Activated T-cell treated with anti-CD3 and anti-CD28 coated beads, Interleukin-2, amount 50 U/mL, for 4 hours (primary cell): ENCODE data around the gene TK2. TPM values are rescaled to one million over a fixed set of nuclear protein-coding genes. Genes with fewer than 3 reads are reported as not detected.
"Not testable (repeated sequence)": the region's sequence is repeated elsewhere in the genome, so short reads cannot be mapped to it uniquely, and the experiment has no call there.

Experiments
- ATAC-seq, 2 donors: fragments of 200-7000 bp; cut with Tn5 transposase; one replicate each; pipeline ENCODE4 v1.10.0; 2021
- DNase-seq: peaks from one replicate; pipeline ENCODE4 v3.0.0-alpha.2; 2020
- H3K27me3 Mint-ChIP-seq: one replicate; pipeline ENCODE4 v1.8.0; 2021; ENCODE audit warnings: low read depth, mixed read lengths
- H3K36me3 Mint-ChIP-seq: one replicate; pipeline ENCODE4 v1.8.0; 2022; ENCODE audit warnings: mixed read lengths; ENCODE audit not compliant: insufficient read depth
- H3K4me1 Mint-ChIP-seq: one replicate; pipeline ENCODE4 v1.8.0; 2021; ENCODE audit warnings: low read depth, mixed read lengths
- H3K4me3 Mint-ChIP-seq: one replicate; pipeline ENCODE4 v1.8.0; 2021; ENCODE audit warnings: mild to moderate bottlenecking, moderate library complexity, mixed read lengths
- H3K9me3 Mint-ChIP-seq: one replicate; pipeline ENCODE4 v1.8.0; 2021; ENCODE audit warnings: mixed read lengths
- total RNA-seq, 3 donors: library from RNA; stranded (reverse); gene quantifications; one replicate each; pipeline ENCODE4 v1.2.1, GENCODE V29; 2021

The TK2 gene
- total RNA-seq, 3 donors from 2014 or later: 3.6 to 4.6 (median 3.8) TPM

DNA sequence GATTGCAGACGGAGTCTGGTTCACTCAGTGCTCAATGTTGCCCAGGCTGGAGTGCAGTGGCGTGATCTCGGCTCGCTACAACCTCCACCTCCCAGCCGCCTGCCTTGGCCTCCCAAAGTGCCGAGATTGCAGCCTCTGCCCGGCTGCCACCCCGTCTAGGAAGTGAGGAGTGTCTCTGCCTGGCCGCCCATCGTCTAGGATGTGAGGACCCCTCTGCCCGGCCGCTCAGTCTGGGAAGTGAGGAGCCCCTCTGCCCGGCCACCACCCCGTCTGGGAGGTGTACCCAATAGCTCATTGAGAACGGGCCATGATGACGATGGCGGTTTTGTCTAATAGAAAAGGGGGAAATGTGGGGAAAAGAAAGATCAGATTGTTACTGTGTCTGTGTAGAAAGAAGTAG, 35.5 kb downstream of the TK2 start:
- not testable (repeated sequence) for H3K27me3 Mint-ChIP-seq, DNase-seq

DNA sequence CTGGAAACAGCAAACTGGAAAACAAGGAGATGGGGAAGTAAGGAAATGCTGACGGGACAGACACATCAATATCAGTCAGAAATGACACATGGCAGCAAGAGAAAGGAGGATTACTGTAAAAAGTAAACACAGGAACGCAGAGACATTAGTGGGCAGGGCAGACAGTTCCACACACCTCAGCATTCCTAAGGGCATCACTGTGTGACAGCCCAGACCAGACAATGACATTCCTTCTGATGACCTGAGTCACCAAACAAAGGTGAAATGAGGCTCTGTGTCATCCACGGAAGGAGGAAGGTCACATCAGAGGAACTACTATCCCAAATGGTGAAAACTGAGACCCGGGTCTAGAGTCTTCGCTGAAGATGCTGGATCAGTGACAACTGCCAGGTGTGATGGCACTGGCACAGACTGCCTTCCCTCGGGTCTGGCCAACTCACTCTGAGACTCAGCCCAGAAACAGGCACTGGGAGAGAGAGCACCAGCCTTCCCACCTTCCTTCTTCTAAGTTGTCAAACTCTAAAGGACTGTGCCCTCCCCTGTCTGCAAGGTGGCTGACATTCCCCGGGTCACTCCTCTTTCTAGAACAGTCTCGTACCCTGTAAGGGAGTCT, 36.7 kb downstream of the TK2 start:
- ATAC-seq (no peak), DNase-seq (no peak)
- H3K27me3 Mint-ChIP-seq: no peaks in the 10 kb centered on the region
- H3K4me3 Mint-ChIP-seq: no peak overlapping the region
- no peaks in the 10 kb centered on the region for H3K36me3 Mint-ChIP-seq
- no peaks in the 10 kb centered on the region for H3K9me3 Mint-ChIP-seq
- H3K4me1 Mint-ChIP-seq: peaks cover 41% of the 10 kb centered on the region

More for the DNA sequence above, 35.5 kb downstream of the TK2 start:
- H3K36me3 Mint-ChIP-seq, H3K9me3 Mint-ChIP-seq, ATAC-seq, H3K4me3 Mint-ChIP-seq: not testable (repeated sequence)
- H3K4me1 Mint-ChIP-seq: peaks cover 49% of the 10 kb centered on the region

DNA sequence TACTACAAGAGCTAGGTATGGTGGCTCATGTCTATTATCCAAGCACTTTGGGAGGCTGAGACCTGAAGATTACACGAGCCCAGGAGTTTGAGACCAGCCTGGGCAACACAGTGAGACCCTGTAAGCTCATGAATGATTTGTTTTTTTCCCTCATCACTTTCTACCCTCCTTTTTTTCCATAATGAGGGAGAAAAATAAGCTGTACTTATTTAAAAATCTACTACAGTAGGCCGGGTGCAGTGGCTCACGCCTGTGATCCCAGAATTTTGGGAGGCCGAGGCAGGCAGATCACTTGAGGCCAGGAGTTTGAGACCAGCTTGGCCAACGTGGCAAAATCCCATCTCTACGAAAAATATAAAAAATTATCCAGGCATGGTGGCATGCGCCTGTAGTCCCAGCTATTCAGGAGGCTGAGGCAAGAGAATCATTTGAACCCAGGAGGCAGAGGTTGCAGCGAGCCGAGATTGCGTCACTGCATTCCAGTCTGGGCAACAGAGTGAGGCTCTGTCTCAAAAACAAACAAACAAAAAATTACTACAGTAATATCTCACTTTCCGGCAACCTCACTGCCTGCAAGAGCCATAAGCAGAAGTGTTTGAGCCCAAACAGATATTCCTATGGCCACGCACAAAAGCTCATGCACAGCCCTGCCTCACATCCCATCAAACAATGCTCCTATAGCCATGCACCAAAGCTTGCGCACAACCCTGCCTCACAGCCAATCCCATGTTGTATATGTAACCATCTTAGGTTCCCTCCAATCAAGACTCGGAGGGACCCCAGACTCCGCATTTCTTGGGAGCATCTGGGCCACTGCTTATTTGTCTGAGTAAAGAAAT, 37.4 kb downstream of the TK2 start:
- DNase-seq (no peak), ATAC-seq (no peak)
- H3K27me3 Mint-ChIP-seq: no peaks in the 10 kb centered on the region
- no peak overlapping the region for H3K4me3 Mint-ChIP-seq
- no peaks in the 10 kb centered on the region for H3K36me3 Mint-ChIP-seq
- H3K4me1 Mint-ChIP-seq: peaks cover 34% of the 10 kb centered on the region
- H3K9me3 Mint-ChIP-seq: no peaks in the 10 kb centered on the region

DNA sequence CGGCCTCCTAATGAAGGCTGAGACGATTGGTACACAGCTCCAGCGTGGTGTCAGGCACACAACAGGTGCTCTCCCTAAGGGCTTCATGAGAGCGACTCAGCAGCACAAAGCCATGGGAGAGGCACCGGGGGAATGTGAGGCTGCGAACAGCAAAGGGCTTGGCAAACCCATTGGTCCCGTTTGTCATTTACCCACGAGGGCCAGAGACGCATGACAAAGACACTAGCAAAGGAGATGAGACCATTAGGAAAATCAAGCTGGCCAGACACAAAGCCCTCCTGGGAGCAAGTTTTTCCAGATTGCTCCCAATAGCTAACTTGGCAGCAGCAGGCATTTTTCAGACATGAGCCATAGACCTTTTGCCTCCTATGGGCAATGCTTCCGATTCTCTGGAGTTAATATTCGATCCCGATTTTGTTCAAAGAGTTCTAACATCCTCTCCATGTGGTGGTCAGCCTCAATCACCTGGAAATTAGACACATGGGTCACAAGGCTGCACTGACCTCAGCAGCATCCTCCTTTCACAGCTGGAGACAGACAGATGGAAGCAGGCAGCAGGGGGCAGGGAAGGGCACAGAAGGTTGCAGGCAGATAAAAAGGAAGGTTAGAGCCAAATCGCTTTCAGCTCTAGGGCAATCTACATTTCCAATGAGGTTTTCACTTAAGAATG, 38.2 kb downstream of the TK2 start:
- H3K9me3 Mint-ChIP-seq: no peaks in the 10 kb centered on the region
- H3K4me3 Mint-ChIP-seq: no peak overlapping the region
- no peak for ATAC-seq
- no peaks in the 10 kb centered on the region for H3K27me3 Mint-ChIP-seq
- DNase-seq: no peak
- H3K36me3 Mint-ChIP-seq: no peaks in the 10 kb centered on the region
- peaks cover 26% of the 10 kb centered on the region for H3K4me1 Mint-ChIP-seq

DNA sequence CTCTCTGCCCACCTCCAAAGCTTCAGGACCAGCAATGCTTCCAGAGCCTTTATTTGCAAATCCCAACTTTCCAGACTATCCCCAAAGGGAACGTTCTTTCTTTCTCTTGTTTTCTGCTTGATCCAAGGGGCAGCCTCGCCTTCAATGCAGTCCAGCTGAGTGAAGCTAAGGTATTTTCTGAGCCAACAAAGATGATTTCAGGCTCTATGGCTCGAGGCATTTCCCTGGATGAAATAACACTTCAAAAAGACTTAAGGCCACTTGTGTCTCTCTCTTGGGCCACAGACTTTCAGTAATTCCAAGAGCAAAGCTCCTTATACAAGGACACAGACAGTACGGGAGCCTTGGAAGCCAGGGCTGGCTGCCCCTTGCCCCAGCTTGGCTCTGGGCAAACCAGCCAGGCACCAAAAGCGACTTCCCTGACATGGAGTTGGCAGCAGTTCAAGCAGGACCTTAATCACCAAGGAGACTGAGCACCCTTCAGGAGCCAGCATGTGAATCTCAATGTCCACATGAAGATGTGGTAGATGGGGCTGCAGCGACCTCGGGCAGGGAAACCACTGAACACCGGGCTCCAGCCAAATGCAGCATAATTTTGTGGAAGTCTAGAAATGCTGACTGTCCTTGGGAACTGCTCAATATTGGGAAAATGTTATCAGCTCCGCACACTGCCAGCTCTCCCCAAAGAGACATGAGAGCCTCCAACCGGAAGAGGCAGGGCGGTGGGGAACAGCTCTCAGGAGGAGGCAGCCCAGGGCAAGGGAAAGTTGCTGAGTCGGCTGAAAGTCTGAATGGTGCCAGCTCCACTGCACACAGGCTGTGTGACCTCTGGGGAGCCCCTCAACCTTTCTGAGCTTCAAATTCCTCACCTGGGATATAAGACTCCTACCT, 39.0 kb downstream of the TK2 start:
- no peaks in the 10 kb centered on the region for H3K9me3 Mint-ChIP-seq
- H3K27me3 Mint-ChIP-seq: no peaks in the 10 kb centered on the region
- no peak overlapping the region for H3K4me3 Mint-ChIP-seq
- DNase-seq (no peak), ATAC-seq (no peak)
- peaks cover 18% of the 10 kb centered on the region for H3K4me1 Mint-ChIP-seq
- H3K36me3 Mint-ChIP-seq: no peaks in the 10 kb centered on the region

DNA sequence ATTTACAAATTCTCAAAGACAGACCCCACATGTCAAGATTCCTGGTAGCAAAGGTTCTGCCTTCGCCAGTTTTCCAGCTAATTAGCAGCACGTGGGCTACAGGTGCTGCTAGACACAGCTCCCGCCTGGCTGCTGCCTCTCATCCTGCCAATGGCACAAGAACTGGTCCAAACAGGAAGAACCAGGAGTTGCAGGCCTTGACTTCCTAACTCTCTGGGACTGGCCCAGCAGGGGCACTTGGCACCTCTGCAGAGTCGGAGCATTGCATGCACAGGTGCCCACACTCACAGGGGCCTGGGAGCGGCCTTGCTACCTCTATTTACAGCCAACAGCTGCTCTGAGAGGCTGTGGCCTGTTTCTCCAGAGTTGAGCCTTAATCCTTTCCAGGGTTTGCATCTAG, 39.6 kb downstream of the TK2 start:
- ATAC-seq (no peak), DNase-seq (no peak)
- Mint-ChIP-seq H3K27me3 (no peaks in the 10 kb centered on the region), H3K36me3 (no peaks in the 10 kb centered on the region), H3K4me1 (peaks cover 12% of the 10 kb centered on the region), H3K9me3 (no peaks in the 10 kb centered on the region), H3K4me3 (no peak overlapping the region)

DNA sequence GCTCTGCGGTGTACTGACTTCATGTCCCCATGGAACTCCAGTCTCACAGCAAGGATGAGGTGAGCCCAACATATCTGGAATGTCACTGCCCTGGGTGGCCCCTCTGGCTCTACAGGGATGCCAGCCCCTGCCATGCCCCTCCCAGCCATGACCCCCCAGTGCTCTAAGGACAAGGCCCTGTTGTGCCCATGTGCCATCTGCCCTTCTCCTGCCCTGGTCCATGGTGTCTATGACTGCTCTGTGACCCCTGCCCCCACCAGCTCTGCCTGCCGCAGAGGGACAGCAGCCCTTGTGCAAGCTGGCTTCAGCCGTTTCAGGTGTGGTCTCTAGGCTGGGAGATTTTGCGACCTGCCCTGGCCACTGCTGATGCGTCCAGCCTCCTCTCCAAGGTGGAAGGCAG, 40.3 kb downstream of the TK2 start:
- Mint-ChIP-seq H3K4me1 (peaks cover 6% of the 10 kb centered on the region), H3K9me3 (no peaks in the 10 kb centered on the region), H3K4me3 (no peak overlapping the region), H3K27me3 (no peaks in the 10 kb centered on the region), H3K36me3 (no peaks in the 10 kb centered on the region)
- ATAC-seq (no peak), DNase-seq (no peak)

DNA sequence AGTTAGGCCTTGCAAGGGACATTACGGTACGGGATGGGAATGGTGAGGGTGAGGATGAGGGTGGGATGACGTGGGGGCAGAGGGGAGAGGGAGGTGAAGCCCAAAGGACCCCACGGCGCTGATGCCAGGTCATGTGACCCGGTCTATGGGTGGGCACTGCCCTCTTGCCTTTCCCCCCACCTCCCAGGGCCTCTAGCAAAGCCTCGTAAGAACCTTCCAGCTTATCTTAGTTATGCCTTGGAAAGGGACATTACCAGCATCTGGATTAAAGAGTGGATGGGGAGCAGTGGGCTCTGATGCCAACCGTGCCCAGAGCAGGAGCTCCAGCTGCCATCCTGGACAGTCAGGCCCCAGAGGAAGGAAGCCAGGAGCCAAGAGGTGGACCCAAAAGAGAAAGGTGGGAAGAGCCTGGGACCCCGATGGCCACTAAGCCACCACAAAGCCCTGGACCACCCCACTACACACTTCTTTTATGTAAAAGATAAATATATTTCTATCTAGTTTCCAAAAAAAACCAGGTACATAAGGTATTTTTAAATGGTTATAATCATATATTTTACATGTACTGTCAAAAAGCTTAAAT, 40.9 kb downstream of the TK2 start:
- no peak overlapping the region for H3K4me3 Mint-ChIP-seq
- no peaks in the 10 kb centered on the region for H3K36me3 Mint-ChIP-seq
- DNase-seq (no peak), ATAC-seq (no peak)
- no peaks in the 10 kb centered on the region for H3K27me3 Mint-ChIP-seq
- peaks cover 4% of the 10 kb centered on the region for H3K4me1 Mint-ChIP-seq
- no peaks in the 10 kb centered on the region for H3K9me3 Mint-ChIP-seq

DNA sequence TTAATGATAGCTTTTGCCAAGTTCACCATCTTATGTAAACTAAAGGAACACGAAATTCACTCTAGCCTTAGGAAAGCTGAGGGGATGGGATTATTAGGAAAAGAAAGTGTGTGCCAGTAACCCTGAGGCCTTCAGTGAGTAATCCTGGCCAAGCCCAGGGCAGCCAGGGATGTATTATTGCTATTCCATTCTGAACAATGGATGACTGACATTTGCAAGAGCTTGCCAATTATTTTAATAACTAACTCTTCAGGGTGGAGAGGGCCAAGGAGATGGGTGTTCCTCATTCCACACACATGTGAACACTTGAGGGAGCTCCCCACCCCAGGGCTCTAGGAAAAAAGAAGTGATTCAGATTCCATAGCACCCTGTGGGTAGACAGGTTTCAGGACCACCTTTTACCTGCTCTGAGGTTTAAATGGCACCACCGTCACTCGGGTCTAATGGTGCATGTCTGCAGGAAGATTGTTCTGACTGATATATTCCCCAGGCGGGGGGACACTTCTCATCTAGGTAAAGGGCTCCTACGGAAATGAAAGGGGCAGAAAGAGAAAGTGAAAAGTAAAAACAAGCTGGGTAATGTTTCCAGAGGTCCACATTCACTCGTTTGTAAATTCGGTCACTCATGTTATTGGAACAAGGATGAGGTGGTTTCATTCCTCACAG, 41.5 kb downstream of the TK2 start:
- H3K9me3 Mint-ChIP-seq: no peaks in the 10 kb centered on the region
- H3K4me3 Mint-ChIP-seq: no peak overlapping the region
- ATAC-seq (no peak), DNase-seq (no peak)
- no peaks in the 10 kb centered on the region for H3K36me3 Mint-ChIP-seq
- peaks cover 4% of the 10 kb centered on the region for H3K4me1 Mint-ChIP-seq
- H3K27me3 Mint-ChIP-seq: no peaks in the 10 kb centered on the region

DNA sequence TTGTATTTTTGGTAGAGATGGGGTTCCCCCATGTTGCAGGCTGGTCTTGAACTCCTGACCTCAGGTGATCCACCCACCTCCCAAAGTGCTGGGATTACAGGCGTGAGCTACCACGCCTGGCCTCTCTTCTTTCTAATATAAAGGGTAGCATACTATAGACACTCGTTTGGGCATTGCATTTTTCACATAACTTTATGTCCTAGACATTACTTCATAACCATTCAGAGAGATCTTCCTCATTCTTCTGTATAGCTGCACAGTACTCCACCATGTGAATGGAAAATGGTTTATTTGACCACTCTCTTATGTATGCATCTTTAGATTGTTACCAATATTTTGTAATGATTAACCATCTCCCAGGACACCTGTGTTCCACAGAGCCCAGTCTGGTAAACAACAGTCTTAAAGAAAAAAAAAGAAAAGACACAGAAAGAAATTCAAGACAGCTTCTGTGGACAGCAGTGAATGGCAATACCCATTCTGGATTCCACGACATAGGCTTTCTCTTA, 42.1 kb downstream of the TK2 start:
- no peaks in the 10 kb centered on the region for H3K9me3 Mint-ChIP-seq
- ATAC-seq (no peak), DNase-seq (no peak)
- H3K4me1 Mint-ChIP-seq: peaks cover 4% of the 10 kb centered on the region
- no peaks in the 10 kb centered on the region for H3K36me3 Mint-ChIP-seq
- H3K27me3 Mint-ChIP-seq: no peaks in the 10 kb centered on the region
- H3K4me3 Mint-ChIP-seq: no peak overlapping the region

DNA sequence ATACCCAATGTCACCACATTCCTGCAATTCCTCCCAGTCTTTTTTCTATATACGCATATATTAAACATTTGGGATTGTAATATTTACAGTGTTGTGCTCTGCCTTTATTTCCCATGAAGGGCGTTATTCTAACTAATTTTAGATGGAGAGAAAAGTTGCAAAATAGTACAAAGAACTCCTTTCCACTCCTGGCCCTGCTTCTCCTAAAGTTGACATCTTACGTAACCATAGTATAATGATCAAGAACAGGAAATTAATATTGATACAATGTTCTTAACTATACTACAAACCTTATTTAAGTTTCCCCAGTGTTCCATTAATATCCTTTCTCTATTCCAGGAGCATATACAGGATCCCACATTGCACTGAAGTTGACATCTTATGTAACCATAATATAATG, 46.3 kb downstream of the TK2 start:
- Mint-ChIP-seq H3K27me3 (no peaks in the 10 kb centered on the region), H3K36me3 (no peaks in the 10 kb centered on the region), H3K9me3 (no peaks in the 10 kb centered on the region), H3K4me3 (no peak overlapping the region), H3K4me1 (no peaks in the 10 kb centered on the region)
- no peak for DNase-seq
- ATAC-seq: no peak

DNA sequence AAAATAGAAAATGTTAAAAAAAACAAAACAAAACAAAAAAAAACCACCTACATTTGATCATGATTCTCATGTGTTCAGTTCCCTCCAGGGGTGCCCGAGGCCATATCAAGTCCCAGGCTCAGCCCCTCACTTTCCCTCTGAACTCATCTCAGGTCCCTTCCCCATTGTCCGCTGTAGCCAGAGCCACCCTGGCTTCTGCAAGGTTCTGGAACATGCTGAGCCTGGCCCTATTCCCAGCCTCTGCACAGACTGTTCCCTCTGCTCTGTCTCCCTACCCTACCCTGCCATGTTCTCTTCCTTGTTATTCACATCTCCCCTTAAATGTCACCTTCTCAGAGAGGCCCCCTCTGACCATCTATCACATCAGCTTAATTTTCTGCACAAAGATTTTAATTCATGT, 46.9 kb downstream of the TK2 start:
- Mint-ChIP-seq H3K27me3 (no peaks in the 10 kb centered on the region), H3K36me3 (no peaks in the 10 kb centered on the region), H3K4me3 (no peak overlapping the region), H3K9me3 (no peaks in the 10 kb centered on the region), H3K4me1 (no peaks in the 10 kb centered on the region)
- DNase-seq (no peak), ATAC-seq (no peak)
